ENCODE results near the gene RARB. TPM values are rescaled to one million over a fixed set of nuclear protein-coding genes. Genes with fewer than 3 reads are reported as not detected.

Gene RARB
- total RNA-seq, 2 donors from 2014 or later = 15.2 to 22.8 TPM

GRCh38 chr3:25497096-25497495 lies 69.0 kb downstream of the RARB start:
- no peak for DNase-seq (ENCODE audit: low spot score)
- Histone ChIP-seq H3K36me3 (no peaks in the 10 kb centered on the region), H3K9me3 (peaks cover 4 to 38% of the 10 kb centered on the region in 2 donors), H3K27me3 (no peaks in the 10 kb centered on the region), H3K27ac (no peak overlapping the region), H3K4me1 (peaks cover 0 to 21% of the 10 kb centered on the region in 2 donors), H3K4me3 (no peak overlapping the region)
- TF ChIP-seq CTCF (IDR thresholded peaks at IDR 0.05) = no peak

GRCh38 chr3:25500706-25501210 lies 72.7 kb downstream of the RARB start:
- H3K4me3 ChIP-seq = no peak overlapping the region
- H3K9me3 ChIP-seq = peaks cover 0 to 1% of the 10 kb centered on the region in 2 donors
- no peak for TF ChIP-seq CTCF (IDR thresholded peaks at IDR 0.05)
- no peak for DNase-seq (ENCODE audit: low spot score)
- H3K36me3 ChIP-seq = no peaks in the 10 kb centered on the region
- H3K27me3 ChIP-seq = no peaks in the 10 kb centered on the region
- peaks cover 0 to 35% of the 10 kb centered on the region in 2 donors for H3K4me1 ChIP-seq
- H3K27ac ChIP-seq = peak overlapping the region; percentile 18 to 54

GRCh38 chr3:25502233-25502632 lies 74.2 kb downstream of the RARB start:
- Histone ChIP-seq H3K4me1 (peaks cover 0 to 35% of the 10 kb centered on the region in 2 donors), H3K36me3 (no peaks in the 10 kb centered on the region), H3K27me3 (no peaks in the 10 kb centered on the region), H3K27ac (peak overlapping the region in 1 of 2 donors; percentile 54), H3K4me3 (no peak overlapping the region), H3K9me3 (no peaks in the 10 kb centered on the region)
- DNase-seq (ENCODE audit: low spot score) = no peak
- peak in 1 of 2 donors; percentile 11 for TF ChIP-seq CTCF (IDR thresholded peaks at IDR 0.05)

- Histone ChIP-seq H3K4me3 (no peak overlapping the region), H3K4me1 (peaks cover 0 to 49% of the 10 kb centered on the region in 2 donors), H3K36me3 (no peaks in the 10 kb centered on the region), H3K27me3 (no peaks in the 10 kb centered on the region), H3K27ac (peak overlapping the region; percentile 47 to 69), H3K9me3 (no peaks in the 10 kb centered on the region)
- no peak for DNase-seq (ENCODE audit: low spot score)
- no peak for TF ChIP-seq CTCF (IDR thresholded peaks at IDR 0.05)
Observed at GRCh38 chr3:25503898-25504301, 75.8 kb downstream of the RARB start.

GRCh38 chr3:25505581-25505980 lies 77.5 kb downstream of the RARB start:
- no peaks in the 10 kb centered on the region for H3K27me3 ChIP-seq
- no peaks in the 10 kb centered on the region for H3K36me3 ChIP-seq
- H3K9me3 ChIP-seq = no peaks in the 10 kb centered on the region
- H3K27ac ChIP-seq = no peak overlapping the region
- H3K4me1 ChIP-seq = peaks cover 0 to 58% of the 10 kb centered on the region in 2 donors
- no peak for DNase-seq (ENCODE audit: low spot score)
- TF ChIP-seq CTCF (IDR thresholded peaks at IDR 0.05) = no peak
- no peak overlapping the region for H3K4me3 ChIP-seq

- Histone ChIP-seq H3K27ac (peak overlapping the region; percentile 73 to 83), H3K36me3 (no peaks in the 10 kb centered on the region), H3K9me3 (no peaks in the 10 kb centered on the region), H3K4me1 (peaks cover 0 to 56% of the 10 kb centered on the region in 2 donors), H3K27me3 (no peaks in the 10 kb centered on the region), H3K4me3 (no peak overlapping the region)
- DNase-seq (ENCODE audit: low spot score) = no peak
- TF ChIP-seq CTCF (IDR thresholded peaks at IDR 0.05) = no peak
Observed at GRCh38 chr3:25507811-25508210, 79.7 kb downstream of the RARB start.
